NCI-H2029 (cell line): ENCODE data around the gene DNAH8.
"Not testable (repeated sequence)": the region's sequence is repeated elsewhere in the genome, so short reads cannot be mapped to it uniquely, and the experiment has no call there.

Source experiments
- DNase-seq: peaks from one replicate; lab custom pipeline; 2025; lab: John Stamatoyannopoulos, UW

The DNAH8 gene

DNA sequence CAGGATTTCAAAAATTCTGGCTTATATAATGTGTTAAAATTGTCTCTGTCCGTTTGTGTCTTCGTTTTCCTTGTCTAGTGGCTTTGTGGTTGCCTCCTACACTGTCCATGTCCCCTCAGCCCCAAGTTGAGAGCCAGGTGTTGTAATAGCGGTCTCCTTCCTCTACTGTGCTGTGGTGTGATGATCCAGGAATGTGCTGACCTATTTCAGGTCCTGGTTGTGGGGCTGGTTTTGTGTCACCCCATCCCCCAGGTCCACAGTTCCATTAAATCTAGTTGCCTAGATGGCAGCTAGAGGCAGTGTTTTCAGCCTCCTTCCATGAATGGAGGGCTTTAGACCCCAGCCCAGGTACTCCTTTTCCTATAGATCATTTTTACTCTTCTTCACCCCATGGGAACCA lies 128.7 kb downstream of the DNAH8 start:
- DNase-seq: no peak

DNA sequence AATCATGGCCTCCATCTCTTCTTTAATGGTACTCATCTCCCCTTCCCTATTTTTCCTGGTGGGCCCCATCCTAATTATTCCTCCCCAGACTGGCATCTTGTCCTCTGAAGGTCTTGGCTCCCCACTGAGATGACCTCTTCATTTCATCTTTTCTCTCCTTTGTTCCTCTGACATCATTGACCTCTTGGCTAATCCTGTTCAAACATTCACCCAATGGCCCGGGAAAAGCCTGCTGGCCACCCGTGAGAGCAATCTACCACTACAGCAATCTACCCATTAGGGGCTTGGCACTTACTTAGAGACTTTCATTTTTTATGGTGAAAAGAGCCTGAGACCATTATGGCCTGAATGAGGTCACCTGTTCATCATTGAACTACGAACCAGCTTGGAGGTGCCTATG lies 130.8 kb downstream of the DNAH8 start:
- DNase-seq: no peak

DNA sequence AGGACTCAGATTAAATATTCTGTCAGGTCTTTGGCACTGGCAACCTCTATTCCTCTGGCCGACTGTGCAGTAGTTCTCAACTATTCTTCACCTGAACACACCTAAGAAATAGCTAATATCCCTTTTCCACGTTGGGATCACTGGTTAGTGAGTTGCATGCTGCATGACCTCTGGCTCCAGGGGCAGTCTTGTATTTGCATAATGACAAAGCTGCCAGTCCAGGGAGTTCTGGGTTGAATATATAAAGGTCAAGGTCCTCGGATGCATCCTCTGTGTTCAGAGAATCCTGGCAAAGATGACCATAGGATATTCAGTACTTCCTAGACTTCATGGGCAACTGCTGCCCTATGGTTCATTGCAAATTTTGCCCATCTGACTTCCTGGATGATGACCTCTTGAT lies 131.2 kb downstream of the DNAH8 start:
- no peak for DNase-seq

DNA sequence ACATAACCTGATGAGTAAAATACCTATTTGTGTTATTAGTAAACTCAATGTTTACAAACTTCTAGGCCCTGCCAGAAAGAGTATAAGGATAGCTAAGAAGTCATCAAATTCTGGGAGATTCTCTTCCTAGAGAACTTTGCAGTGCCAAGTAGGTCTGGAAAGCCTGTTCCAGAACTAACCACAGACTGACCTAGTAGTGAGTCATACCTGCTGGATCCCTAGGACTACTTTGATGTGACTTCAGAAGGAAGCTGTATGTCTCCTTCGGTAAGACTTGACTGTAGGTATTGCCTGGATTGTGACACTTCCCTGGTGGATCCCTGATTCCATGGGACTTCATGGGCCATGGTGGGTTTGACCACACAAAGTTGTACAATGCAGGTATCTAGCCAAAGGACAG lies 131.7 kb downstream of the DNAH8 start:
- no peak for DNase-seq

DNA sequence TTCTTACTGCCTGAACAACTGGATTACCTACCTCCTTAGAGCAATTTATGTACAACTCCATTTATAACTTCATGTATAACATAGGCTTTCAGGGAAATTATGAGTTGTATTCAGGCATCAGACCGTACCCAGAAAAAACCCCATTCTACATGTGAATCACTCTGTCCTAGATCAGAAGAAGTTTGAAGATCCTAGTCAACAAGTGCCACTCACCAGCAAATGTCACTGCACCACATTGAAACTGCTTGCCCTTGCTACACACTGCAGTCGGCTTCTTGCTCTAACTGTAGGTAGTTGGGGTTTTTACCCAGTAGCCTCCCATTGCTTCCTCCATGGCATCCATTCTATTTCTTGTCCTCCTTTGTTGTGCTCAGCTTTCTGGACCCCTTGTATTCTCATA lies 132.4 kb downstream of the DNAH8 start:
- no peak for DNase-seq

DNA sequence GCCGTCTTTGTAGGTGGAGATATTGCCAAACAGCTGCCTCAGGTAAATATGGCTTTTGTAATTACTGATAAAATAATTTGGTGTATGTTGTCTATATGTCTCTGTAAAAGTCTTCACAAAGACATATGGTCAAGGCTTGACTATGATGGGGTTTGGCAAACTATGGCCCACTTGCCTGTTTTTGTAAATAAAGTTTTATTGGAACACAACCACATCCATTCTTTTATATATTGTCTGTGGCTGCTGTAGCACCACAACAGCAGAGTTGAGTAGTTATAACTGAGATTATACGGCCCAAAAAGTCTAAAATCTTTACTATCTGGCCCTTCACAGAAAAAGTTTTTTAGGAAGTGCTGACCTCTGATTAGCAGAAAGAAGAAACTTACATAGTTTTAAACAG lies 133.6 kb downstream of the DNAH8 start:
- DNase-seq: no peak

DNA sequence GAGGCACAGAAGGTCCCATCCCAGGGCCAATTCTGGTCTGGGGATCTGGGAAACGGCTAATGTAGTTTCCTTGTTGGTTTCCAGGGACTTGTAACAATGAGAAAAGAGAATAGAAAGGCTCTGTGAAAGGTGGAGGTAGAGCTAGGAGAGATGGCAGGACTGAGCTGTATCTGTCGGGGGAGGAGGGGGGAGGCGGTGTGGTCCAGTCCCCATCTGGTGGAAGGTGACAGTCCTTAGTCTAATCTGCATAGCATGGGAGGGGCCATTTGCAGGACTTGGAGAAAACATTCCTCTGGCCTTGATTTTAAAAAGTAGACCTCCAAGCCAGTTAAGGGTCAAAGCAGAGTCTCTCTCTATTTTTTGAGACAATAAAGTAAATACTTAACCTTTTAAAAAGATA lies 137.1 kb downstream of the DNAH8 start:
- DNase-seq: no peak

DNA sequence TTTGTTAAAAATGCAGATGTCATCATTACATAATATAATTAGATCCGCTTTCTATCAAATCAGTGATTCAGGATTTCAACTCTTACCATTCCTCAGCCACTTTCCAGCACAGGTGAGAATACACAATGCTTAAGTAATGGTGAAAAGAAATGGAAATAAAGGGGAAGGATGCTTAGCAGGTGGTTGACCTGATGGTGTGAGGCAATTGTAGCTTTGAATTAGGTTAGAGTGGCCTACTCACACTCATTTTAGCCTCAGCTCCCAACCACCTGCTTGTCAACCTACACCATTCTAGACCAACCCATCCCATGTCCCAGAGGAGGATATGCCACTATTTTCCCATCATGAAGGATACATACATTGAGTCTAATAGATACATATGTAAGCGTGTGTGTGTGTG lies 138.1 kb downstream of the DNAH8 start:
- DNase-seq: no peak

DNA sequence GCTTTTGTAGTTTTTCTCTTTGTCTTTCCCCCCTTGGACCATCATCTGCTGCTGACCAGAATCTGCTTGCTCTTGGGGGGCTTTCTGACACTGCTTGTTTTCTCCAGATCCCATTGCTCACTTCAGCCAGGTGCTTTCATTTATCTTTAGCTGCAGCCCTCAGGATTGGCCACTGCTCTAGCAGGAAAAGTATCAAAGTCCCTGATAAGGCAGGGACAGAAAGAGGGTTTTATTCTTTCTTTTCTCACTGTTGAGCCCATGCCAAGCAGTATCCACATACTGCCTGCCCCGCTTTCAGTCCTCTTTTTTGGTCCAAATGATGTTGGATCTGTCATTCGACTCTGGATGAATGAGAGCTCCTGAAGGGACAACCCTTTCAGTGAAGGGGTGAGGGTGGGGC lies 141.4 kb downstream of the DNAH8 start:
- DNase-seq: no peak

DNA sequence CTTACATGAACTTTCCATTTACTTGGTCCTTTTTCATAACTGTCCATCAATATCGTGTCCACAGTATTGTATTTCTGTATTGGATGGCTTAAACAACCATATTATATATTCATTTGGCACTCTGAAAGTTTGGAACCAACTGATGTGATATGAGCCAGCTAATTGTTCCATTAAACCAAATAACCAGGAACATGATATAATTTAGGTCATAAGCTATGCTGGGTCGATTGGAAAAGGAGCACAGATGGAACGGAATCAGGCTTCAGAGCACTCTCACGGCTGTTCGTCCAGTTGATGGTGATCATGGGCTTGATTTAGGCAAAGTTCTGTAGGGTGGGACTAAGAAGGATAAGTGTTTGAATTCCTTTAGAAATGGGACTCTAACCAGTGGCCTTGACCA lies 142.7 kb downstream of the DNAH8 start:
- no peak for DNase-seq

DNA sequence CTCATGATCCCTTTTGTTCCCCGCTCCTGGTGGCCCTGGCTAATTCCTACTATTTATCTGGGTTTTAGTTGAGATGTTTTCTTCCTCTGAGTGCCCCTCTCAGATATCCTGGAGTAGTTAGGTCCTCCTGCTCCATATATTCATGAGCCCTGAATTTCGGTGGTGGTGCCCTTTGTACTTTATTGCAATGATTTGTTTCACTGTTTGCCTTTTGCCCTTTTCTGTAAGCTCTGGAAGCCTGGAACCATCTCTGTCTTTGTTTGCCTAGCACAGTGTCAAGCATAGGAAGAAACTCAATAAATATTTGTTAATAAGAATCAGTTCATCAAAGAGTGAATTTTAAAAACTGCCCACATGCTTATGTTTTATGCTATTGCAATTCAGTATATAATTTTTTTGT lies 144.9 kb downstream of the DNAH8 start:
- no peak for DNase-seq

DNA sequence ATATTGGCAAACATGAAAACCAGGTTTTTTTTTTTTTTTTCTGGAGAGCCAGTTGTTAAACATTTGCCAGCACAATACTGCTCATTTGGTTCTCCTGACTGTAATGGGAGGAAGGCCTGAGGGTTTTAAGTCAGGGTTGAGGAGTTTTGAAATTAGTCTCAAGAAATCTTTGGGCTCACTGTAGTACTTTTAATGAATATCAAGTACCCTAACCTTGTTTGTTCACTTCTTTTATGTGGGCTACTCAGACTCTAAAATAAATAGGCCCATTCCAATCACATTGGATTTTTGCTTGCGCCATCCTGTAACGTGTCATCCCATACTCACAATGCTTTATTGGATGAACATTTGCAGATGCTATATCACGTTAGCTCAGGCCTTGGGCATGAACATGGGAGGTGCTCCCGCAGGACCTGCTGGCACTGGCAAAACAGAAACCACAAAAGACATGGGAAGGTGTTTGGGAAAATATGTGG lies 146.9 kb downstream of the DNAH8 start:
- no peak for DNase-seq

DNA sequence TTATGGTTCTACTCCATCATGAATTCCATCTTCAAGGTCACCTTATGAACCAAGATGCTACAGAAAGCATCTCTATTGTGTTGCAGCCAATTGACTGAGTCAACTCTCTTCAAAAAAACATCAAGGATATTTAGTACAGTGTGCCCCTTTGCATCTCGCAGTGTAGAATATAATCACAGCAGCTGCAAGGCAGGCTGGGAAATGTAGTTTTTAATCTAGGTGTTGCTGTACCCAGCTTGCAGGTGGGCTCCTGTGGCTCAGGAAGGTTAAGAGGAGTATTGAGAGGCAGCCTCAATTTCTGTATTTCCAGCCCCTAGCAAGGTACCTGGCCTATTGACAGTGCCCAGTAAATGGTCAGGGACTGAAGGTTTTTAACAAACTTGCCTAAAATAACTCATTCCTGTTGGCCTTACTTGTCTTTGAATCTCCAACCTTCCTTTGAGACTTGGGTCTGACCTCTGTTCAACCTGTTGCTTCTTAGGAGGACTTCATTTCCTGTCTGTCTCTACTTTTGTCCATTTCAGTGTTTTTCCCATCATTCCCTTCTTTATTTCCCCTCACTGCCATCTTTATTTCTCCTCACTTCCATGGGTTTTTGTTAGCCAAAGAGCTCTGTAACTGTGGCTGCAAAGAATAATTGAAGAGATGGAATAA lies 150.5 kb downstream of the DNAH8 start:
- DNase-seq: no peak

DNA sequence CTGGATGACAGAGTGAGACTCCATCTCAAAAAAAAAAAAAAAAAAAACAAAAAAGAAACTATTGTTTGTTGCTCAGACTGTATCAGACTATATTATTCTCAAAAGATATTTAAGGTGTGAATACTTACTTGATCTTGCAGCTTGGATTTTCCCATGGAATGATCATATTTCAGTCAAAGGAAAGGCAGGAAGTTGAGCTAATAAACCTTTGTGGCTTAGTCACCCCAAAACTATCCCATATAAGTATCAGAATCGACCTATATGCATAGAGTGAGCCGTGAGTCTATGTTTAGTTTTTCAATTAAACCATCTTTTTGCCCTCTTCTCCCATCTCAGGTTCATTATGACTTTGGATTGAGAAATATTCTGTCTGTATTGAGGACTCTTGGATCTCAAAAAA lies 152.6 kb downstream of the DNAH8 start:
- no peak for DNase-seq

DNA sequence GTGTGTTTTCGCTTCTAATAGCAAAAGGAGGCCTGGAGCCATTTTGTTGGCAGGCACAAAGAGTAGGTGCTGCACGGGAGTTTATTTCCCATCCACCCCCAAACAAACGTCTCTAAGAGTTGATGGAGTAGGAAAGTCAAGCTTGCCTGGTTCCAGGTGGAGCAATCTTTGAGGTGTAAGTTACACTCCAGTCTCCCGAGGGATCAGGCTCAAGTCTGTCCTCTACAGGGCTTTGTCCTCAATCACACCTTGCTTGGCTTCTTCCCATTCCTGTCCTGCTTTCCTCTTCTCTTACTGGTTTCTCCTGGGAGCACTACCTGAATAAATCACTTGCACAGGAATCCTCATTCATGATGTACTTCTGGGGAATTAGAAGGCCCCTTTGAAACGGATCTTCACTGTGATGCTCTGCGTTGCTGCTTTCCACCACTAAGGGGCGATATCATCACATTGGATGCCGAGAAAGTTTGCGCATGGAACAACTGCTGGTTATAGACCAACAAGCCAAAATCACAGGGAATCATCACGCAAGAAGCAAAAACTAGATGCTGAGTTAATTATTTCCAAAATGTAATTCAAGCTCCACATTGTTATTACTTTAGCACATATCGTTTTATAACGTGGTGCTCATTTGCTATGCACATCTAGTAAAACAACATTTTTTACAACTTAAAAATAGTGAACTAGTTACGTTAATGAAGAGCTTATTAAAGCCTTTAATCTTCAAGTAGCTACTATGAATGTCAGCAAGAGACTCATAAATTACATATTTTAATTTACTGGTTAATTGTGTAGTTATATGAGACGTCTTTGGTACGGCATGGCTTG lies 156.8 kb downstream of the DNAH8 start:
- DNase-seq: peak; percentile 32

DNA sequence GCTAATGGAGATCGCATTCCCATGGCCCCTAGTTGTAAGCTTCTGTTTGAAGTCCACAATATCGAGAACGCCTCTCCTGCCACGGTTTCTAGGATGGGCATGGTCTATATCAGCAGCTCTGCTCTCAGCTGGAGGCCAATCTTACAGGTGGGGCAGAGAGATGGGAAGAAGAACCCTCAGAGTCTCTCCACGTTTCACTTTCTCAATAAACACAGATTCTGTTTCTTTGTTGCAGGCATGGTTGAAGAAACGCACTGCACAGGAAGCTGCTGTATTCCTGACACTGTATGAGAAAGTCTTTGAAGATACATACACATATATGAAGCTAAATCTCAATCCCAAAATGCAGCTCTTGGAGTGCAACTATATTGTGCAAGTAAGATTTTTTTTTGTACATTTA lies 157.9 kb downstream of the DNAH8 start:
- DNase-seq: no peak

DNA sequence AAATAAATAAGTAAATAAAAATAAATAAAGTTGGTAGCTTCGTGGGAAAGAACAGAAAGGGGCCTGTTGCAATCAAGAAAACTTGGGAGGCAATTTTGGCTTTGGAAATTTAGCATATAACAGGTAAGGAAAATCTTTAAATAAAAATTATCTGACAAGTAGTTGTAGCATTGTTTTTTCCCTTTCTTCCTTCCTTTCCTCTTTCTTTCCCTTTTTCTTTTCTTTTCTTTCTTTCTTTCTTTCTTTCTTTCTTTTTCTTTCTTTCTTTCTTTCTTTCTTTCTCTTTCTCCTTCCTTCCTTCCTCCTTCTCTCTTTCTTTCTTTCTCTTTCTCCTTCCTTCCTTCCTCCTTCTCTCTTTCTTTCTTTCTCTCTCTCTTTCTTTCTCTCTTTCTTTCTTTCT lies 158.7 kb downstream of the DNAH8 start:
- DNase-seq: not testable (repeated sequence)

DNA sequence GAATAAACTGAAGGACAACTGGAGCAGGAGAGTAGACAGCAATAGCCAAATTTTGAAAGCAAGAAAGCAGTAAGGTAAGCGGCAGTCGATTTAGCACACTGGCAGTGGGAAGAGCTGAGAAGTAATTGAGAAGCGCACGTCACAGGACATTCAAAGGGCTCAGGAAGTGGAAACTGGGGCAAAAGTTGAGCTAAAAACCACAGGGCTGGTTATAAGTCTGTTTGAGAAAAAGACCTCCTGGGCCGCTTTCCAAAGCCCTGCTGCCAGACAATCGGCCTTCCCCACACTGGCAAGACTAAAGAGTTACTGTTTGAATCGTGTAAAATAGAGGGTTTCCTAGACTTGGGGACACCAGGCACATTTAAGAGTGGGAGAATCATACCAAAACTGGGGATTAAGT lies 161.4 kb downstream of the DNAH8 start:
- no peak for DNase-seq

DNA sequence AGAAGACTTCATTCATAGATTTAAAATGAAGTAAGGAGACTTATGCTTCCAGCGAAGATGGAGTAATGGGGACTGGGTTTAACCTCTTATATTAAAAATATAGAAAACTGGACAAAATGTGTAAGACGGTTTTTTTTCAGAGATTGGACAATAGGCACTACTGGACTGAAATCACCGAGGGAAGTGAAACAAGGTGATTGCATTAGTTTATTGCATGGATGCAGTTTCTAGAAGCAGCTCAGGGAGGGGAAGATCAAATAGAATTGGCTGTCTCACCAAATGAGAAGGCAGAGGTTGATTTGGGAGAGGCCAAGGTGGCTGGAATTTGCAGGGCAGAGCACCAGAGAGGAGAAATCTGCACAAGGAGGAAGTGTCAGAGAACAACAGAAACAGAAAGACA lies 162.6 kb downstream of the DNAH8 start:
- no peak for DNase-seq

DNA sequence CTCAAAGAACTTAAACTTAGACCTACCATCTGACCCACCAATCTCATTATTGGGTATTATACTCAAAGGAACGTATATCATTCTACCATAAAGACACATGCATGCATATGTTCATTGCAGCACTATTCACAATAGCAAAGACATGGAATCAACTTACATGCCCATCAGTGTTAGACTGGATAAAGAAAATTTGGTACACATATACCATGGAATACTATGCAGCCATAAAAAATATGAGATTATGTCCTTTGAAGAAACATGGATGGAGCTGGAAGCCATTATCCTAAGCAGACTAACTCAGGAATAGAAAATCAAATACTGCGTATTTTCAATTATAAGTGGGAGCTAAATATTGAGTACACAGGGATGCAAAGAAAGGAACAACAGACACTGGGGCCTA lies 167.0 kb downstream of the DNAH8 start:
- DNase-seq: no peak

DNA sequence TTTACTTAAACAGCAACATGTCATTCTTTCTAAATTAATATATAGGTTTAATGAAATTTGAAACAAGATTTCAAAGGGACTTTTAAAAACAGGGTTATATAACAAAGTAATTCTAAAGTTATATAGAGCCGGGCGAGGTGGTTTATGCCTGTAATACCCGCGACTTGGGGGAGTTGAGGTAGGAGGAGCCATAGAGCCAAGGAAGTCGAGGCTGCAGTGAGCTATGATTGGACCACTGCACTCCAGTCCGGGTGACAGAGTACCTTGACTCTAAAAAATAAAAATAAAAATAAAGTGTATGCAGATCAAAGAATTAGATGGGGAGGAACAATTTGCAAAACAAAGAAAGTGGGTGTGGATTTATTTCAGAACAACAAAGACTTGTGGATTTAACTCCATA lies 182.4 kb downstream of the DNAH8 start:
- no peak for DNase-seq

DNA sequence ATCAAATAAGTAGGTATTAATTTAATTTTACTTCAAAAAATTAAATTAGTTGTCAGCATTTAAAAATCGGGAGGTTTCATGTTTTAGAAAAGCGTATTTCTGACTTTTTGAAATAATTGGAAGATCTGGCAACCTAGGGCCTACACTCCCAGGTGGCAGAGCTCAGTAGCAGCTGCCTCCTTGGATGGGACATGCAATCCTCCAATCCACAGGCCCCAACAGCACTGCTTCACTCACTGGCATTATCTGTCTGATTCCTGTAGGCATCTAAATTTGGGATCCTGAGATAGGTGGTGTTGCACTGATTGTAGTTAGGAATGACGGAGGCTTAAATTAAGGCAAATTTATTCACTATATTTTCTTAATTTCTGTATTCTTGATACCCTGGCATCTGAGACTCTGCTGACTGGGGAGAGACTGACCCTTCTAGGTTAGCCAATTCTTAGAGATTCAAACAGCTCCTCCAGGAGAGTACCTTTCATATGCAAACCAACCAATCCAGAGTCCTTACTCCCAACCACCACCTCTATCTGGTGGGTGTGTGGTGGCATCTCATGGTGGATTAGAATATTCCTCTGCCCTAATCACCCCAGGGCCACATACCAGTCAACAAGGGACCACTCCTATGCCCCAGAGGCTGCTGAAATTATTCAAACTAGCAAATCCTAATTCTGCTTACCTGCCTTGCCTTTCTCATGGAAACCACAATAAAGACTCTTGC lies 186.9 kb downstream of the DNAH8 start:
- DNase-seq: no peak

DNA sequence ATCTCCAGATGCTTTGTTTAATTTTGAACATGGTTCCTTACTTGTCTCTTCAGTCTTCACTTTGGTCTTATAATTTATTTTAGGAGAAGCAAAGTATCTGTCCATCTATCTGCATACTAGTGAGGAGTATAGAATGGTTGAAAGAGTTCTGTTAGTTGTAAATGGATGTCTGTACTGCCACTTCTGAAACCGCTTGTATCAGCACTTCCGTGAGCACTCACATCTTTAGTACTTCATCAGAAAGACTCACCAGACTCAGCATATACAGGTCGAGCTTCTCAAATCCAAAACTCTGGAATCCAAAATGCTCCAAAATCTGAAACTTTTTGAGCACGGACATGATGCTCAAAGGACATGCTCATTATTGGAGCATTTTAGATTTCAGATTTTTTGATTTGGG lies 191.5 kb downstream of the DNAH8 start:
- no peak for DNase-seq
